GM12878 (cell line): ENCODE results near the gene JDP2. TPM values are rescaled to one million over a fixed set of nuclear protein-coding genes. Genes with fewer than 3 reads are reported as not detected.

Experiments used
- ATAC-seq: fragments of 200-7000 bp; cut with Tn5 transposase; 3 replicates; pipeline ENCODE4 v1.9.1; 2020; ENCODE audit warnings: mild to moderate bottlenecking, moderate library complexity
- BruUV-seq: library from RNA; stranded (reverse); fragments of 400-500 nt; replicated peaks from 2 replicates; lab custom pipeline; 2021; lab: Mats Ljungman, UMichigan
- CTCF ChIA-PET: fragments of 300-600 bp; sonication (Branson Sonifier 250); formaldehyde crosslinking; extraction: SDS; loops from one replicate; lab custom pipeline; 2021; ENCODE audit warnings: inconsistent platforms; lab: Yijun Ruan, JAX
- POLR2A ChIA-PET: fragments of 350-600 bp; formaldehyde crosslinking; extraction: SDS; loops from one replicate; lab custom pipeline; 2021; ENCODE audit warnings: inconsistent platforms; lab: Charles Lee
- RAD21 ChIA-PET: fragments of 300-600 bp; sonication (Branson Sonifier 250); formaldehyde crosslinking; loops from one replicate; lab custom pipeline; 2023; ENCODE audit warnings: antibody characterized with exemption; ENCODE audit not compliant: unreplicated experiment; lab: Charles Lee
- SMC1A ChIA-PET: fragments of 300-600 bp; sonication (Branson Sonifier 250); formaldehyde crosslinking; loops from one replicate; lab custom pipeline; 2023; ENCODE audit not compliant: unreplicated experiment, uncharacterized antibody; lab: Charles Lee
- DNase-seq: peaks from one replicate; pipeline ENCODE4 v3.0.0-alpha.2; 2011; ENCODE audit warnings: low read depth, low spot score
- FAIRE-seq: peaks from 3 replicates; lab custom pipeline; 2011; peaks lifted over from hg19 to GRCh38; lab: Jason Lieb, UNC
- H2AFZ ChIP-seq: 2 replicates; pipeline ENCODE4 v1.6.0; 2011; ENCODE audit warnings: low read depth, low read length, control low read depth; ENCODE audit not compliant: control insufficient read depth
- H3K27ac ChIP-seq: 2 replicates; pipeline ENCODE4 v1.5.1; 2011; ENCODE audit warnings: control low read depth; ENCODE audit not compliant: control insufficient read depth, insufficient read depth
- H3K27me3 ChIP-seq, 2 experiments: replicated peaks in 1 of 2; 2 replicates each; pipeline versions ENCODE4 v1.6.0 to v1.6.1; 2011; ENCODE audit warnings: low read length in 1 of 2; ENCODE audit not compliant: control insufficient read depth in 2 of 2, insufficient read depth in 2 of 2
- H3K36me3 ChIP-seq, 2 experiments: 2 replicates each; pipeline ENCODE4 v1.5.1; 2011; ENCODE audit warnings: low read length in 1 of 2; ENCODE audit not compliant: control insufficient read depth in 2 of 2, insufficient read depth in 2 of 2
- H3K4me1 ChIP-seq: 2 replicates; pipeline ENCODE4 v1.6.1; 2011; ENCODE audit warnings: mild to moderate bottlenecking, low read length, moderate library complexity, mixed read lengths; ENCODE audit not compliant: control insufficient read depth, insufficient read depth
- H3K4me2 ChIP-seq: 2 replicates; pipeline ENCODE4 v1.6.0; 2011; ENCODE audit warnings: control low read depth; ENCODE audit not compliant: control insufficient read depth, insufficient read depth
- H3K4me3 ChIP-seq: fragments of 200-600 bp; sonication (generic); 2 replicates; pipeline ENCODE4 v1.5.1; 2016
- H3K79me2 ChIP-seq: 2 replicates; pipeline ENCODE4 v1.6.0; 2011; ENCODE audit warnings: low read length; ENCODE audit not compliant: control insufficient read depth, insufficient read depth
- H3K9ac ChIP-seq: 2 replicates; pipeline ENCODE4 v1.8.0; 2011; ENCODE audit warnings: low read length, control low read depth, mixed read lengths; ENCODE audit not compliant: control insufficient read depth, insufficient read depth
- H3K9me3 ChIP-seq: replicated peaks from 3 replicates; pipeline ENCODE4 v1.5.1; 2011; ENCODE audit warnings: mild to moderate bottlenecking, low read length; ENCODE audit not compliant: control insufficient read depth, insufficient read depth
- H4K20me1 ChIP-seq: 2 replicates; pipeline ENCODE4 v1.6.0; 2011; ENCODE audit not compliant: control insufficient read depth, insufficient read depth
- CHD1 ChIP-seq: IDR thresholded peaks from 2 replicates; pipeline ENCODE4 v1.6.1; 2012; ENCODE audit warnings: low read depth, low read length, improper control_type of control experiment
- CHD2 ChIP-seq: IDR thresholded peaks from 2 replicates; pipeline ENCODE4 v1.6.1; 2011; ENCODE audit warnings: low read depth, low read length, improper control_type of control experiment, borderline replicate concordance
- JUNB ChIP-seq: IDR thresholded peaks from 2 replicates; pipeline ENCODE4 v1.6.1; 2016; ENCODE audit warnings: antibody characterized with exemption, mild to moderate bottlenecking
- SREBF1 ChIP-seq: IDR thresholded peaks from 2 replicates; pipeline ENCODE4 v1.6.1; 2012; ENCODE audit warnings: mild to moderate bottlenecking, low read length
- SUPT20H ChIP-seq: IDR thresholded peaks from 2 replicates; pipeline ENCODE4 v1.6.1; 2011; ENCODE audit warnings: low read depth, mild to moderate bottlenecking, low read length, moderate library complexity, borderline replicate concordance; ENCODE audit not compliant: control insufficient read depth
- TCF7 ChIP-seq: IDR thresholded peaks from 2 replicates; pipeline ENCODE4 v1.6.1; 2014; ENCODE audit warnings: antibody characterized with exemption, borderline replicate concordance
- ZNF384 ChIP-seq: IDR thresholded peaks from 2 replicates; pipeline ENCODE4 v1.6.1; 2012; ENCODE audit warnings: low read depth, mild to moderate bottlenecking, low read length, improper control_type of control experiment, borderline replicate concordance
- WGBS: methylation state at CpG from one replicate; pipeline ENCODE4 v1.1.6; 2016; ENCODE audit warnings: low lambda C conversion rate; ENCODE audit not compliant: insufficient replicate concordance, insufficient coverage; ENCODE audit errors: missing lambda C conversion rate; 5-methylcytosine and 5-hydroxymethylcytosine counted together
- in situ Hi-C: fragments of 300-500 bp; cut with MboI; formaldehyde crosslinking; loops from 9 replicates; pipeline ENCODE4 v1.14.3; 2018; ENCODE audit warnings: mixed read lengths
- intact Hi-C: fragments of 100-400 bp; cut with micrococcal nuclease; formaldehyde crosslinking; loops from one replicate; pipeline ENCODE4 v1.14.2; 2022; ENCODE audit not compliant: unreplicated experiment
- polyA plus RNA-seq, 11 experiments: library from polyadenylated mRNA; depleted of rRNA in 4 of 11; unstranded in 6 of 11; stranded (reverse) in 5 of 11; fragments of >200 nt; fragmentation: Nextera tagmentation in 4 of 11; fragmentation: Illumina TruSeq in 1 of 11; extraction: Ambion mirVana in 4 of 11; extraction: Trizol in 1 of 11; gene quantifications; 1 replicate in 1 of 11; 2 replicates in 10 of 11; pipeline versions ENCODE4 v1.2.1 to v1.2.3, GENCODE V29; 2011 to 2016; ENCODE audit warnings: inconsistent platforms in 2 of 11, missing spikeins in 2 of 11, low read depth in 1 of 11
- total RNA-seq, 4 experiments: library from RNA; depleted of rRNA in 3 of 4; stranded (reverse); fragments of >200 nt in 3 of 4; fragmentation: Illumina TruSeq in 1 of 4; extraction: Trizol in 1 of 4; gene quantifications; 2 replicates each; pipeline versions ENCODE4 v1.2.1 to v1.2.3, GENCODE V29; 2013 to 2021

The JDP2 gene
- total and polyA plus RNA-seq, 10 of the 15 experiments (the other 5 are each of a cell fraction or from before 2014, with no cell fraction given) = 0.71 to 21.3 (median 11.2) TPM

DNA sequence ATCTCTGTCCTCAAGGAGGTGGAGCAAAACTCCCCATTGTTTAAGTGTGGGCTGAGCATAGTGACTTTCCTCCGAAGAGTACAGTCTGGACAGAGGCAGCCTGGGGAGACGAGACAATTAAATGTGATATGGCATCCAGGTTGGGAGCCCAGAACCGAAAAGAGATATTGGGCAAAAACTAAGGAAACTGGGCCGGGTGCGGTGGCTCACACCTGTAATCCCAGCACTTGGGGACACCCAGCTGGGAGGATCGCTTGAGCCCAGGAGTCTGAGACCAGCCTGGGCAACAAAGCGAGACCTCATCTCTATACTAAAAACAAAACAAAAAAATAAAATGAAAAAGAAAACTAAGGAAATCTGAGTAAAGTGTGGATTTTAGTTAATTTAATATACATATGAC lies 35.9 kb upstream of the JDP2 start:
- FAIRE-seq (no peak), DNase-seq (no peak), ATAC-seq (no peak)
- ChIA-PET RAD21 (no interaction called here), SMC1A (no interaction called here), CTCF (no interaction called here), POLR2A (no interaction called here)
- BruUV-seq = no TSS peak
- Histone ChIP-seq H3K4me1 (no peaks in the 10 kb centered on the region), H3K9ac (no peak overlapping the region), H2AFZ (no peak overlapping the region), H3K9me3 (no peaks in the 10 kb centered on the region), H3K79me2 (no peaks in the 10 kb centered on the region), H3K27ac (no peak overlapping the region), H3K4me2 (no peak overlapping the region), H3K4me3 (no peak overlapping the region), H4K20me1 (no peaks in the 10 kb centered on the region), H3K27me3 (no peaks in the 10 kb centered on the region), H3K36me3 (no peaks in the 10 kb centered on the region)
- intact Hi-C loops = no loop called here
- TF ChIP-seq JUNB (no peak), ZNF384 (no peak), CHD2 (no peak), SREBF1 (no peak), SUPT20H (no peak), TCF7 (no peak)
- in situ Hi-C loops = no loop called here
- 91% methylated on average over 7 of the region's 7 CpGs for WGBS

- ChIA-PET CTCF (no interaction called here), POLR2A (no interaction called here), RAD21 (no interaction called here), SMC1A (interaction anchor here (1.3 kb wide), 1 partner anchor 54 kb away, joined by 4 read pairs; no protein-coding TSS in a partner anchor)
- in situ Hi-C loops = no loop called here
- no peak for TF ChIP-seq CHD1
- no peaks in the 10 kb centered on the region for H3K27me3 ChIP-seq
- H3K4me2 ChIP-seq = no peak overlapping the region
- H3K79me2 ChIP-seq = no peaks in the 10 kb centered on the region
- no peaks in the 10 kb centered on the region for H4K20me1 ChIP-seq
- WGBS = 78% methylated on average over 11 of the region's 11 CpGs
- no TSS peak for BruUV-seq
- no peak overlapping the region for H3K9ac ChIP-seq
- FAIRE-seq (no peak), DNase-seq (no peak), ATAC-seq (no peak)
- intact Hi-C loops = no loop called here
- no peaks in the 10 kb centered on the region for H3K36me3 ChIP-seq
- H3K4me3 ChIP-seq = no peak overlapping the region
- no peak overlapping the region for H2AFZ ChIP-seq
- H3K4me1 ChIP-seq = no peaks in the 10 kb centered on the region
- H3K9me3 ChIP-seq = no peaks in the 10 kb centered on the region
- no peak overlapping the region for H3K27ac ChIP-seq
These were observed 34.9 kb upstream of the JDP2 start for GRCh38 chr14:75392686-75393641.
